K562 treated with DMSO at 1 percent for 4 hours (cell line): ENCODE measurements around the gene TMEM158. TPM values are rescaled to one million over a fixed set of nuclear protein-coding genes. Genes with fewer than 3 reads are reported as not detected.

Source experiments
- total RNA-seq: library from RNA; unstranded; fragments of 300-600 nt; gene quantifications from 2 replicates; pipeline ENCODE4 v1.2.3, GENCODE V29; 2022; ENCODE audit not compliant: insufficient read depth

Gene TMEM158
- 19.0 and 24.5 TPM in 2 replicates for total RNA-seq

DNA sequence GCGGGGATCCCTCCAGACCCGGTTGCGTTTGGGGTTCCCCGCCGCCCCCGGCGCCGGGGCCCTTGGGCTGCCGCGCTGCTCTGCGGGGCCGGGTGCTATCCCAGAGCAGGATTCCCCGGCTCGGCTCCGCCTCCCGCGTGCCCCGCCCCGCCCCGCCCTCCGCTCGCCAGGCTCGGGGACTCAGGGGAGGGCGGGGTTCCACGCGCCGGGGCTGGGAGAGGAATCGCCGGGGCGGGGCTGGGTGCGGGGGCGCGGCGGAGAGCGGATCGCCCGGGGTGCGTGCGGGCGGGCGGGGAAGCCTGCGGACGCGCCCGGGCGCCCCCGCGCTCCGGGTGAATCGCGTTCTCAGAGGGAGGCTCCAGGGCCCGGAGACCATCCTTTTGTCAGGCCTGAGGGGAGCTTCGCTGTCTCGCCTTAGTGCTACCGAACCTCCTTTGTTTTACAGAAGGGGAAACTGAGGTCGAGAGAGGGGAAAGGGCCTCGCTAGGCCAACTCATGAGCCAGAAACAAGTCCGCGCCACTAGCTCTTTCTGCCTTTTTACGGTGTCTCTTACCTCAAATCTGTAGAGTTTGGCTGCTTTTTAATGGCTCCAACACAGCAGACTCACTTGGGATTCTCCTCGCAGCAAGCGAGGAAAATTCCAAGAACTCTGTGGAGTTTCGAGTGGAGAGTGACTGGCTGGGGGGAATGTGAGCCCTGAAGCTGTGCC is at the start of gene TMEM158:
Gene TMEM158, minus strand, starts transcription at position 82 of the 710 bp plus-strand sequence. CDS start 260 bp downstream, outside the sequence.

Other genes starting within 250 kb of the TMEM158 start
- gene CLEC3B, start 200.0 kb downstream of the TMEM158 start, total RNA-seq: not detected in 2 replicates
- 7.7 and 7.8 TPM in 2 replicates for gene CDCP1, start 79.9 kb downstream of the TMEM158 start, total RNA-seq
- 16.1 and 16.2 TPM in 2 replicates for gene LARS2, start 162.3 kb upstream of the TMEM158 start, total RNA-seq